Endometrial microvascular endothelial cells (primary cell): ENCODE data around the gene ADGRD1. TPM values are rescaled to one million over a fixed set of nuclear protein-coding genes. Genes with fewer than 3 reads are reported as not detected.

Source experiments
- in situ Hi-C: cut with HindIII; loops from 2 replicates; pipeline ENCODE4 v1.10.0; 2017; ENCODE audit warnings: low sequenced_read_pairs, low pct_unique_long_range_greater_than_20kb; ENCODE audit errors: inconsistent ontology term
- total RNA-seq: library from RNA; depleted of rRNA; stranded (reverse); fragments of >200 nt; gene quantifications from one replicate; pipeline ENCODE4 v1.2.3, GENCODE V29; 2015; ENCODE audit errors: inconsistent ontology term

The ADGRD1 gene
- total RNA-seq, 1 donor from 2014 or later = not detected

- in situ Hi-C loops = no loop called here
Observed at GRCh38 chr12:130998136-130998535, 44.4 kb downstream of the ADGRD1 start.

GRCh38 chr12:131000000-131000486, 46.3 kb downstream of the ADGRD1 start:
- in situ Hi-C loops = no loop called here

DNA sequence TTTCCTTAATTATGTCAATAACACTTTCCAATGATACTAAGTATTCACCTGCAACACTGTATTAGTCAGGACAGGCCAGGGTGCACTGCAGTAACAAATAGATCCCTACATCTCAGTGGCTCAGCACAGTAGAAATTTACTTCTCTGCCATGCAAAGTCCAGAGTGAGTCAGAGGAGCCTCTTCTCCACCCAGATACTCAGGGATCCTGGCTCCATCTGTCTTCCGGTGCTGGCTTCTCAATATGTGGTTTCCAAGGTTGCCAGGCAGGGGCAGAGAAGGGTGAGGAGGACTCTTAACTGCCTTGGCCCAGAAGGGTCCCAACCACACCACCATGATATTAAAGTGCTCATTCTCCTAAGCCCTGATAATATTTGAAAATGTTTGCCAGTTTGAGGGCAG, 47.8 kb downstream of the ADGRD1 start:
- in situ Hi-C loops = no loop called here

DNA sequence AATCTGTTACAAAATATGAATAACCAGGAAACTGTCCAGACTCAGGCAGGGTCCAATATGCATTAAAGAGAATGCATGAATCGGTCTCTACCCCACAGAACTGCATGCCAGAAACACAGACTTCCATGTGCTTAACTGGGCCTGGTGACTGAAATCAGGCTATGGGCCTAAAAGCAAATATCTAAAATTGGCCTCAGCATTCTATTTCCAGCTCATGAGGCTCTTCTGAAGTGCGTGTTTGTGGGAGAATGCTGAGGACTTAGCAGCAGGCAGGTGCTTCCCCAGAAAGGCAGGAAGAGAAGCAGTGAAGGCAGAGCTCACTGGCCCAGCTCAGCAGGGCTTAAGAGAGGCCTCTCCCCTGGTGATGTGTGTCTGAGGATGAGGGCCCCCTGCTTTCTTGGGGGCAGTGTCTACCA, 48.5 kb downstream of the ADGRD1 start:
- in situ Hi-C loops = no loop called here

DNA sequence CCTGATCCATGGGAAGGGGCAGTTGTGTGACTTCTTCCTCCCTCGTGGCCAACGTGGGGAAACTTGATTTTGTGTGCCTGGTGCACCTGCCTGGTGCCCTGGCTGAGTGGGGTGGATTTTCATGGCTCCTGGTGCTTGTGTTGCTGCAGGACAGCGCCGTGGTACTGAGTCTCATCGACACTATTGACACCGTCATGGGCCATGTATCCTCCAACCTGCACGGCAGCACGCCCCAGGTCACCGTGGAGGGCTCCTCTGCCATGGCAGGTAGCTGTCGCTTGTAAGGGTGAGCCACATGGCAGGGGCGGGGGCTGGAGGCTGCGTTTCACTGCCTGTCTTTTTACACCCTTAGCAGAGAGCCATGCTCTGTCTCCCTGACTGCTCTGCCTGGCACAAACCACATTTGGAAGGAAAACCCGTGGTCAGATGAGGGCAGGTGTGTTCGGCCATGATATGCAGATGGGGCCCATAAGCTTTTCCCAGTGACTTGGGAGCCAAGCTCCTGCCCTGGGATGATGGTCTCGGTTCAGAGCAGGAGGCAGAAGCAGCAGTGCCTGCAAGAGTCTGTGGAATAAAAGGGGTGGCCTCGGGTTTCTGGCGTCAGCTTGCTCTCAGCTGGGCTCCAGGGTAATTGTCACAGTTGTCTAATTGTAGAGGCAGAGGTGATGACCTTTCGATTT, 49.5 kb downstream of the ADGRD1 start:
- in situ Hi-C loops = no loop called here

- in situ Hi-C loops = no loop called here
Observed at GRCh38 chr12:131003716-131004045, 50.0 kb downstream of the ADGRD1 start.

DNA sequence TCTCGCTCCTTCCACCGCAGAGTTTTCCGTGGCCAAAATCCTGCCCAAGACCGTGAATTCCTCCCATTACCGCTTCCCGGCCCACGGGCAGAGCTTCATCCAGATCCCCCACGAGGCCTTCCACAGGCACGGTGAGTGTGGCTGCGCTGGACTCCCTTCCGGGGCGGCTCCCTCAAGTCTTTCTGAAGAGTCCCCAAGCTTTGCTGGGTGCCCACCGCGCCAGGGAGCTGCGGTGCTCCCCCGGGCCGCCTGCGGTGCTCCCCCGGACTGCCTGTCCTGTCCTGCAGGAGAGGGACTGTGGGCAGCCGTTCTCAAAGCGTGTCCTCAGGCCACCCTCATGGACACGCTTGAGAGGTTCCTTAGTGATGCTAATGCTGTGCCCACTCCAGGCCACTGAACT, 50.5 kb downstream of the ADGRD1 start:
- in situ Hi-C loops = no loop called here

GRCh38 chr12:131005161-131006035, 51.7 kb downstream of the ADGRD1 start:
- in situ Hi-C loops = no loop called here

- in situ Hi-C loops = no loop called here
Observed at GRCh38 chr12:131006036-131006735, 52.5 kb downstream of the ADGRD1 start.

DNA sequence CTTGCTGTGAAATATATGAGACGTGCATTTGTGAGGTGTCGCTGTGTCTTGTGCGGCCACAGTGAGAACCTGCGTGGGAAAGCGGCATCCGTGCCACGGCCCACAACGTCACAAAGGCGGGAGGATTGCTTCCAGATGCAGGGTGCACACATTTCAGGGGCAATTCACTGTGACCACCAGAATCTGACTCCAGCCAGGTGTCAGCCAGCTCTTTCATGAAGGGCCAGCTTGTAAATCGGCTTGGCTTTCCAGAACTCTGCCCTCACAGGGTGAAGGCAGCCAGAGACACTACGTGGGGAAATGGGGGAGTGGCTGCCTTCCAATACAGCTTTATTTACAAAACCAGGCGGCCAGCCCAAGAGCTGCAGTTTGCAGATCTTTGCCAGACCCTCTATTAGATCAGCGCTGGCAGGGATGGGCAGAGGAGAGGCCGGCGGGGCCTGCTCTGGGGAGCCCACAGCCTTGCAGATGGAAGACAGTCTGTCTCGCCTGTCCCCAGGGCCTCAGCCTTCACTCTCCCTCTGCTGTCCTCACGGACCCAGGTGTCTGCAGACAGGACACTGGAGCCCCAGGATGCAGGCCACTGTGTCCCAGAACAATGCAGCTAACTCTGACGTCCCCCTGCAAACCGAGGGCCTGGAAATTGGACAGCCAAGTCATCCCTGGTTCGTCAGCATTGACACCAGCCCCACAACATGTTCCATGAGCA, 53.5 kb downstream of the ADGRD1 start:
- in situ Hi-C loops = no loop called here

DNA sequence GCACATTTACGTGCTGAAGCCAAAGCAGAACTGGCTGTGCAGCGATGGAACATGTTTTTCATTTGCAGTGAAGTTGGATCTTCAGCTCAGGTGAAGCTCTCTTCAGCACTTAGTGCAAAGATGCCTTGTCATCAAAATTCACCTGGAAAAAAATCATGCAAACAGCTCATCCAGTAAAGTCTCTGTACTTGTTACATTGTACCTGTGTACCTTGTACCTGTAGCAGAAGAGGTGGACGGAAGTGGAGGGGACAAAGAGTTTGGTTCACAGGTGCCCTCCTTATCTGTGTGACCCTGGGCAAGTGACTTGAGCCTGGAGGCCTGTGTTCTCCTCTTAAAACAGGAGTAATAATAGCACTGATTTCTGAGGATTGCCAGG, 54.0 kb downstream of the ADGRD1 start:
- in situ Hi-C loops = no loop called here

DNA sequence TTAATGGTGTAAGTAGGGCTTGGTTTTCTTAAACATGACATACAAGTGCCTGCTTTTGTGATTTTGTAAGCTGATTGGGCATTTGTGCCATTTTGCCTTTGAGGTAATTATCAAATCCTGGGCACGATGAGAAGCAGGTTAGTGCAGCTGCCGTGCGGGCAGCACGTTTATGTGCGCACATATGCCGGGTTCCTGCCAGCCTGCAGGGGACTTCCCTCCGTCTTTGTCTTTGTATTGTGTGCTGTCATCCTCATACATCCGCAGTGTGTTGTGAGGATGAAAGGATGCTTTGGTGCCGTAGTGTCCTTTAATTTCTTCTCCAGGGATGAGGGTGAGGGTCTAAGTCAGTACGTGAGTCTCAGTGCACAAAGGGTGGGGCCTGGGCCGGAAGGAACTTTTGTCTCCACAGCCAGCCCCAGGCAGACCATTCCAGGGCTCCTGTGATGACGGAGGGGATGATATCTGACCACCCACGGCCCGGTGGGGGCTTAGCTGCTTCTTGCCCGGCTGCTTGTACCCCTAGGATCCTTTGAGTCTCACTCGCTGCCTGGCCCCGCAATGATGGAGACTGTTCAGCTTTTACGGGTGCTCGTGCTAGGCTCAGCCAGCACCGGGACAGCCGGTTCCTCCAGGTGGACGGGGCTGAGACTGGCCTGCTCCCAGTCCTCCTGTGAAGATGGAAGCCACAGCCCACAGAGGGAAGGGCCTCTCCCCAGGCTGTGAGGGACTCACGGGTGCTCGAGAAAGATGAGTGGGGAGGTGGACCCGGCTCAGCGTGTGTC, 54.6 kb downstream of the ADGRD1 start:
- in situ Hi-C loops = no loop called here

GRCh38 chr12:131008913-131009270, 55.2 kb downstream of the ADGRD1 start:
- in situ Hi-C loops = no loop called here

DNA sequence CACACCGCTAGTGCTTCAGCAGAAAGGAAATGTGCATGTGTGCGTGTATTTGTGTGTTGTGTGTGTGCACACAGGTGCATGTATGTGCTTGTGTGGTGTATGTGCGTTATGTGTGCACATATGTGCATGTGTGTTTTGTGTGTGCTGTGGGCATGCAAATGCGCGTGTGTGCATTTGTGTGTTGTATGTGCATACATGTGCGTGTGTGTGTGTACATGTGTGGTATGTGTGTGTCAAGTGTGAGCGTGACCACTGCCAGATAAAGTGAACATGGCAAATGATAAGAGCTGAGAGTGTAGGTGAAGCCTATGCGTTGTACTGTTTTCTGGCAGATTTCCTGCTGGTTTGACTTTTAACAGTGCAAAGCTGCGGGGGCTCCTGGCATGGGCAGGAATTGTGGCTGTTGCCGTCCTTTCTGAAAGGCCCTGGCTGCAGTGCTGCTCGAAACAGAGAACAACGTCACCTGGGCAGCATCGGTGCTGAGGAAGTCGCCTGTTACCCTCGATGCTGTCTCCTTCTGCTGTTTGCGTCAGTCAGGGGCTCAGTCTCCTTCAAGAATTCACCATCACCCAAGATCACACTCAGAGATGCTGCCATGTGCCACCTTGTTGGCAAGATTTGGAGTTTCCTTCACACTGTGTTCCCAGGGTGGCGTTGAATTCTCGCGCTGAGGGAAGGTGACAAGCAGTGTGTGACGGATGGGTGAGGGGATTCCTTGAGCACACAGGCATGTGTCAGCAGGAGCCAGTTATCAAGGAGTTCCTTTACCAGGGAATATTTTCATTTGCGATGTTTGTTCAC, 56.1 kb downstream of the ADGRD1 start:
- in situ Hi-C loops = no loop called here

GRCh38 chr12:131010396-131011131, 56.9 kb downstream of the ADGRD1 start:
- in situ Hi-C loops = no loop called here

GRCh38 chr12:131011165-131012079, 57.7 kb downstream of the ADGRD1 start:
- in situ Hi-C loops = no loop called here
